ENCODE results near the gene SLA2. TPM values are rescaled to one million over a fixed set of nuclear protein-coding genes. Genes with fewer than 3 reads are reported as not detected.

The SLA2 gene
- total and polyA plus RNA-seq, 2 of the 4 experiments (the other 2 are of a cell fraction): 0.03 TPM; not detected in 1

- Histone ChIP-seq H2AK5ac (ENCODE audit: low read depth, low read length) (no peak overlapping the region), H3K23ac (ENCODE audit: low read depth, low read length) (no peak overlapping the region), H3K4ac (ENCODE audit: low read depth, low read length) (no peak overlapping the region), H3K4me1 (ENCODE audit: control insufficient read depth, insufficient read depth, low read length) (no peaks in the 10 kb centered on the region; the same call in 1 of the 2 replicates), H3K4me2 (ENCODE audit: low read depth, low read length) (no peak overlapping the region), H3K36me3 (ENCODE audit: control insufficient read depth, insufficient read depth, low read length) (no peaks in the 10 kb centered on the region), H3K9me3 (ENCODE audit: control insufficient read depth, insufficient read depth, low read length) (no peaks in the 10 kb centered on the region), H2BK20ac (ENCODE audit: low read depth, low read length) (no peak overlapping the region), H4K5ac (ENCODE audit: low read depth, low read length) (no peak overlapping the region), H3K27ac (ENCODE audit: insufficient read depth, low read length) (no peak overlapping the region), H2BK5ac (ENCODE audit: low read depth, low read length, poor library complexity, severe bottlenecking) (no peak overlapping the region), H3K27me3 (ENCODE audit: control insufficient read depth, insufficient read depth, low read length) (no peaks in the 10 kb centered on the region), H4K8ac (ENCODE audit: low read depth in 2 of 2, low read length in 2 of 2) (no peak overlapping the region), H3K56ac (ENCODE audit: extremely low read depth, insufficient read depth, low read length) (no peak overlapping the region), H3K14ac (replicated peaks; ENCODE audit: low read depth, low read length) (no peak overlapping the region), H2BK120ac (ENCODE audit: low read depth, low read length) (no peak overlapping the region), H3K9ac (ENCODE audit: low read depth, low read length) (no peak overlapping the region), H2BK15ac (ENCODE audit: low read depth, low read length) (no peak overlapping the region), H3K9me1 (ENCODE audit: insufficient read depth, low read length) (no peaks in the 10 kb centered on the region), H3K4me3 (ENCODE audit: insufficient read depth, low read depth, low read length) (no peak overlapping the region), H2AK9ac (replicated peaks; ENCODE audit: low read depth, low read length, poor library complexity) (no peak overlapping the region), H2AFZ (replicated peaks; ENCODE audit: low read length, poor library complexity) (no peak overlapping the region), H4K20me1 (ENCODE audit: insufficient read depth, low read length) (no peaks in the 10 kb centered on the region), H4K91ac (ENCODE audit: insufficient read depth, low read depth, low read length) (no peak overlapping the region), H3K18ac (ENCODE audit: low read depth, low read length) (no peak overlapping the region), H3K79me1 (ENCODE audit: low read depth in 1 of 2, low read length in 2 of 2) (no peaks in the 10 kb centered on the region)
- intact Hi-C loops (cut with micrococcal nuclease) (no loop called here), in situ Hi-C loops (cut with MboI; ENCODE audit: low sequenced_read_pairs) (no loop called here), dilution Hi-C loops (cut with HindIII; ENCODE audit: low sequenced_read_pairs, unreplicated experiment) (no loop called here)
- ChIA-PET POLR2A (ENCODE audit: unreplicated experiment) (no interaction called here), CTCF (interaction anchor here (0.5 to 1.4 kb wide), 2 partner anchors 35 to 131 kb away, joined by 3 to 7 read pairs; no protein-coding TSS in a partner anchor)
- DNase-seq (no peak), ATAC-seq (ENCODE audit: low read depth) (no peak)
- WGBS, 2 experiments (ENCODE audit: extremely low coverage in 2 of 2, insufficient read length in 1 of 2): 79% methylated on average over 2 of the region's 2 CpGs; no CpG with 5 or more reads in 1 of the 2 experiments
- no TSS peak for BruUV-seq (replicated peaks)
- TF ChIP-seq MXI1 (IDR thresholded peaks at IDR 0.05; ENCODE audit: borderline replicate concordance, low read depth, low read length): no peak
- TF ChIP-seq RAD21 (IDR thresholded peaks at IDR 0.05; ENCODE audit: low read length): no peak
- TF ChIP-seq RFX5 (IDR thresholded peaks at IDR 0.05; ENCODE audit: low read depth, low read length): no peak
- no peak for TF ChIP-seq FOS (IDR thresholded peaks at IDR 0.05; ENCODE audit: low read depth, low read length)
- TF ChIP-seq CHD1 (IDR thresholded peaks at IDR 0.05; ENCODE audit: low read depth, low read length): no peak
- TF ChIP-seq SMC3 (IDR thresholded peaks at IDR 0.05; ENCODE audit: low read depth, low read length): no peak
These were observed 22.6 kb downstream of the SLA2 start for GRCh38 chr20:36623444-36623843.

Measured in IMR-90 (cell line).